Calu3 (cell line): ENCODE data around the gene TVP23A. TPM values are rescaled to one million over a fixed set of nuclear protein-coding genes. Genes with fewer than 3 reads are reported as not detected.

Source experiments
- BruUV-seq: library from RNA; stranded (reverse); fragments of 400-500 nt; replicated peaks from 2 replicates; lab custom pipeline; 2021; lab: Mats Ljungman, UMichigan
- CTCF ChIA-PET: fragments of 300-600 bp; sonication (Branson Sonifier 250); formaldehyde crosslinking; loops from one replicate; lab custom pipeline; 2022; ENCODE audit warnings: antibody characterized with exemption; lab: Charles Lee
- DNase-seq: peaks from one replicate; pipeline ENCODE4 v3.0.0; 2022
- H3K27ac Mint-ChIP-seq: one replicate; pipeline ENCODE4 v1.8.0; 2022; ENCODE audit warnings: mixed read lengths; ENCODE audit not compliant: unreplicated experiment
- H3K27me3 Mint-ChIP-seq: one replicate; pipeline ENCODE4 v1.8.0; 2022; ENCODE audit warnings: mixed read lengths; ENCODE audit not compliant: unreplicated experiment
- H3K36me3 Mint-ChIP-seq: one replicate; pipeline ENCODE4 v1.8.0; 2022; ENCODE audit warnings: mild to moderate bottlenecking, moderate library complexity, mixed read lengths; ENCODE audit not compliant: insufficient read depth, unreplicated experiment
- H3K4me1 Mint-ChIP-seq: one replicate; pipeline ENCODE4 v1.8.0; 2022; ENCODE audit warnings: mild to moderate bottlenecking, low read depth, mixed read lengths; ENCODE audit not compliant: unreplicated experiment
- H3K4me3 Mint-ChIP-seq: one replicate; pipeline ENCODE4 v1.8.0; 2022; ENCODE audit warnings: mild to moderate bottlenecking, low read depth, moderate library complexity, mixed read lengths; ENCODE audit not compliant: unreplicated experiment
- H3K9me3 Mint-ChIP-seq: one replicate; pipeline ENCODE4 v1.8.0; 2022; ENCODE audit warnings: low read depth, mixed read lengths; ENCODE audit not compliant: unreplicated experiment
- intact Hi-C: fragments of 100-400 bp; cut with micrococcal nuclease; formaldehyde crosslinking; loops from one replicate; pipeline ENCODE4 v1.10.0; 2022; ENCODE audit not compliant: unreplicated experiment
- total RNA-seq: library from RNA; stranded (reverse); gene quantifications from 2 replicates; pipeline ENCODE4 v1.2.3, GENCODE V29; 2022
- TF ChIP-seq, protein P1 (sequence below): fragments of 200-600 bp; IDR thresholded peaks from one replicate; pipeline ENCODE4 v1.8.0; 2022; ENCODE audit warnings: antibody characterized with exemption; ENCODE audit not compliant: unreplicated experiment

Gene TVP23A
- total RNA-seq, 1 experiment from 2014 or later, result 0.21 TPM

DNA sequence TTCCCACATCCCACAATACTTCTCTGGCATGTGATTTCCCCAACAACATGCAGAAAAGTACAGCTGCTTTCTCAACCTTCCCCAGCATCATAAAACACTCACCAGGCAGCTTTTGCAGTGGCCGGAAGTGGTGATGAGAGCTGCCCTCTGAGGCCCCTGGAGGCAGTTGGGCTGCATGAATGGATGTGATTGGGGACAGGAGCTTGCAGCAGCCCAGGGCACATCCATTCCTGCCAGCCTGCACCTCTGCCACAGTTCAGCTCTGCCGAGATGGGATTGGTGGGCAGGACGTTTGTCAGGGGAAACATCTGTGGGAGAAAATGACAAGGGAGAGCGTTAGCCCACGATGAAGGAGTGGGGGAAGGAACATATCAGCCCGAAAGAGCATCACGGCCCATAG is 55.1 kb downstream of the TVP23A start:
- DNase-seq, result no peak
- CTCF ChIA-PET, result no interaction called here
- Mint-ChIP-seq H3K27ac (no peak overlapping the region), H3K4me3 (no peak overlapping the region), H3K4me1 (no peaks in the 10 kb centered on the region), H3K9me3 (no peaks in the 10 kb centered on the region), H3K27me3 (no peaks in the 10 kb centered on the region), H3K36me3 (peaks cover 24% of the 10 kb centered on the region)
- BruUV-seq, result no TSS peak
- intact Hi-C loops, result no loop called here
- TF ChIP-seq, protein P1, sequence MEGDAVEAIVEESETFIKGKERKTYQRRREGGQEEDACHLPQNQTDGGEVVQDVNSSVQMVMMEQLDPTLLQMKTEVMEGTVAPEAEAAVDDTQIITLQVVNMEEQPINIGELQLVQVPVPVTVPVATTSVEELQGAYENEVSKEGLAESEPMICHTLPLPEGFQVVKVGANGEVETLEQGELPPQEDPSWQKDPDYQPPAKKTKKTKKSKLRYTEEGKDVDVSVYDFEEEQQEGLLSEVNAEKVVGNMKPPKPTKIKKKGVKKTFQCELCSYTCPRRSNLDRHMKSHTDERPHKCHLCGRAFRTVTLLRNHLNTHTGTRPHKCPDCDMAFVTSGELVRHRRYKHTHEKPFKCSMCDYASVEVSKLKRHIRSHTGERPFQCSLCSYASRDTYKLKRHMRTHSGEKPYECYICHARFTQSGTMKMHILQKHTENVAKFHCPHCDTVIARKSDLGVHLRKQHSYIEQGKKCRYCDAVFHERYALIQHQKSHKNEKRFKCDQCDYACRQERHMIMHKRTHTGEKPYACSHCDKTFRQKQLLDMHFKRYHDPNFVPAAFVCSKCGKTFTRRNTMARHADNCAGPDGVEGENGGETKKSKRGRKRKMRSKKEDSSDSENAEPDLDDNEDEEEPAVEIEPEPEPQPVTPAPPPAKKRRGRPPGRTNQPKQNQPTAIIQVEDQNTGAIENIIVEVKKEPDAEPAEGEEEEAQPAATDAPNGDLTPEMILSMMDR, result no peak

GRCh38 chr16:10762336-10763016 is 56.1 kb downstream of the TVP23A start:
- CTCF ChIA-PET, result no interaction called here
- Mint-ChIP-seq H3K27me3 (no peaks in the 10 kb centered on the region), H3K9me3 (no peaks in the 10 kb centered on the region), H3K27ac (no peak overlapping the region), H3K4me1 (no peaks in the 10 kb centered on the region), H3K36me3 (peaks cover 29% of the 10 kb centered on the region), H3K4me3 (no peak overlapping the region)
- intact Hi-C loops, result no loop called here
- TF ChIP-seq, protein P1, result no peak
- no peak for DNase-seq
- no TSS peak for BruUV-seq

DNA sequence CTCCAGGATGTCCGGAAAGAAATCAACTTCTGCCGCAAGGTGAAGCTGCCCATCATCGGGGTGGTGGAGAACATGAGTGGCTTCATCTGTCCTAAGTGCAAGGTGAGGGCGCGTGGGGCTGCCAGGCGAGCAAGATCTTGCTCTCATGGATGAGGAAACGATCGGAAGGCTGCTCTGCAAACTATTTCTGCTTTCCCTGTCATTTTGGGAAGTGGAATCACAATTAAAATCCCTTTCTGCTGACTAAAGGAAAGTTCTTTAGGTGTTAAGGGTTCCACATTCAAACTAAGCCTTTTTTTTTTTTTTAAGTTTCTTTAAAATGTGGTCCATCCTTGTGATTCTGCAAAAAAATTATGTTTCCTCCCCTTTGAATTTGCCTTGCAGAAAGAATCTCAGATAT is 57.2 kb downstream of the TVP23A start:
- no peak overlapping the region for H3K4me3 Mint-ChIP-seq
- BruUV-seq, result no TSS peak
- intact Hi-C loops, result no loop called here
- H3K4me1 Mint-ChIP-seq, result no peaks in the 10 kb centered on the region
- CTCF ChIA-PET, result no interaction called here
- TF ChIP-seq, protein P1, result no peak
- no peak overlapping the region for H3K27ac Mint-ChIP-seq
- H3K36me3 Mint-ChIP-seq, result peaks cover 34% of the 10 kb centered on the region
- H3K27me3 Mint-ChIP-seq, result no peaks in the 10 kb centered on the region
- DNase-seq, result no peak
- no peaks in the 10 kb centered on the region for H3K9me3 Mint-ChIP-seq

DNA sequence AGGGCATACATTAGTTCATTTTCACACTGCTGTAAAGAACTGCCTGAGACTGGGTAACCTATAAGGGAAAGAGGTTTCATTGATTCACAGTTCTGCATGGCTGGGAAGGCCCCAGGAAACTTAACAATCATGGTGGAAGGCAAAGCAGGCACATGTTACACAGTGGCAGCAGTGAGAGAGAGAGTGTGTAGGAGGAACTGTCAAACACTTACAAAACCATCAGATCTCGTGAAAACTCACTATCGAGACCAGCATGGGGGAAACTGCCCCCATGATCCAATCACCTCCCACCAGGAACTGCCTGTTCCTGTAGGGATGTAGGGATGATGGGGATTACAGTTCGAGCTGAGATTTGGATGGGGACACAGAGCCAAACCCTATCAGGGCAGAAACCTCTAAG is 57.7 kb downstream of the TVP23A start:
- intact Hi-C loops, result no loop called here
- Mint-ChIP-seq H3K36me3 (peaks cover 36% of the 10 kb centered on the region), H3K27ac (no peak overlapping the region), H3K27me3 (no peaks in the 10 kb centered on the region), H3K4me3 (no peak overlapping the region), H3K9me3 (no peaks in the 10 kb centered on the region), H3K4me1 (no peaks in the 10 kb centered on the region)
- CTCF ChIA-PET, result interaction anchor here (0.6 kb wide), 1 partner anchor 162 kb away, joined by 4 read pairs; no protein-coding TSS in a partner anchor
- TF ChIP-seq, protein P1, result no peak
- BruUV-seq, result no TSS peak
- DNase-seq, result no peak
